ENCODE results near the gene BAK1.

DNA sequence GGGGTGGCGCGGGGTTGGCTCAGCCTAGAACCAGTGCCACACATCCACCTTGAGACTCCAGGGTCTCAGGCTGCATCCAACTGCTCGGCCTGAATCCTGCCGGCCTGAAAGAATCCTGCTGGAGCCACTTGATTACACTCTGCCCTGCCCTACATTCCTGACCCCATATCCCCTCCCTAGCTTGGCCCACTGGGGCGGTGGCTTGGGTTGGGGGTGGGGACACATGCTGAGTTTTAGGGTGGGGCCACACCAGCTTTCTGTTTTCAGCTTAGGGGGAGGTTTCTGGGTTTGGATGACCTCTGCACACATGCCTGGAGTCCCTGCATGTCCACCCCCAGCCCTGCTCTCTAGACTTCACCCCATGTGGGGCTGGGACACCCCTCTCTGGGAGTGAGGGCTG lies 47.8 kb upstream of the BAK1 start:
- TF ChIP-seq, protein P1, sequence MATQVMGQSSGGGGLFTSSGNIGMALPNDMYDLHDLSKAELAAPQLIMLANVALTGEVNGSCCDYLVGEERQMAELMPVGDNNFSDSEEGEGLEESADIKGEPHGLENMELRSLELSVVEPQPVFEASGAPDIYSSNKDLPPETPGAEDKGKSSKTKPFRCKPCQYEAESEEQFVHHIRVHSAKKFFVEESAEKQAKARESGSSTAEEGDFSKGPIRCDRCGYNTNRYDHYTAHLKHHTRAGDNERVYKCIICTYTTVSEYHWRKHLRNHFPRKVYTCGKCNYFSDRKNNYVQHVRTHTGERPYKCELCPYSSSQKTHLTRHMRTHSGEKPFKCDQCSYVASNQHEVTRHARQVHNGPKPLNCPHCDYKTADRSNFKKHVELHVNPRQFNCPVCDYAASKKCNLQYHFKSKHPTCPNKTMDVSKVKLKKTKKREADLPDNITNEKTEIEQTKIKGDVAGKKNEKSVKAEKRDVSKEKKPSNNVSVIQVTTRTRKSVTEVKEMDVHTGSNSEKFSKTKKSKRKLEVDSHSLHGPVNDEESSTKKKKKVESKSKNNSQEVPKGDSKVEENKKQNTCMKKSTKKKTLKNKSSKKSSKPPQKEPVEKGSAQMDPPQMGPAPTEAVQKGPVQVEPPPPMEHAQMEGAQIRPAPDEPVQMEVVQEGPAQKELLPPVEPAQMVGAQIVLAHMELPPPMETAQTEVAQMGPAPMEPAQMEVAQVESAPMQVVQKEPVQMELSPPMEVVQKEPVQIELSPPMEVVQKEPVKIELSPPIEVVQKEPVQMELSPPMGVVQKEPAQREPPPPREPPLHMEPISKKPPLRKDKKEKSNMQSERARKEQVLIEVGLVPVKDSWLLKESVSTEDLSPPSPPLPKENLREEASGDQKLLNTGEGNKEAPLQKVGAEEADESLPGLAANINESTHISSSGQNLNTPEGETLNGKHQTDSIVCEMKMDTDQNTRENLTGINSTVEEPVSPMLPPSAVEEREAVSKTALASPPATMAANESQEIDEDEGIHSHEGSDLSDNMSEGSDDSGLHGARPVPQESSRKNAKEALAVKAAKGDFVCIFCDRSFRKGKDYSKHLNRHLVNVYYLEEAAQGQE (IDR thresholded peaks at IDR 0.05; ENCODE audit: insufficient read depth in 1 of 2, low read depth in 2 of 2, low read length in 1 of 2), result no peak
- TF ChIP-seq, protein P2, sequence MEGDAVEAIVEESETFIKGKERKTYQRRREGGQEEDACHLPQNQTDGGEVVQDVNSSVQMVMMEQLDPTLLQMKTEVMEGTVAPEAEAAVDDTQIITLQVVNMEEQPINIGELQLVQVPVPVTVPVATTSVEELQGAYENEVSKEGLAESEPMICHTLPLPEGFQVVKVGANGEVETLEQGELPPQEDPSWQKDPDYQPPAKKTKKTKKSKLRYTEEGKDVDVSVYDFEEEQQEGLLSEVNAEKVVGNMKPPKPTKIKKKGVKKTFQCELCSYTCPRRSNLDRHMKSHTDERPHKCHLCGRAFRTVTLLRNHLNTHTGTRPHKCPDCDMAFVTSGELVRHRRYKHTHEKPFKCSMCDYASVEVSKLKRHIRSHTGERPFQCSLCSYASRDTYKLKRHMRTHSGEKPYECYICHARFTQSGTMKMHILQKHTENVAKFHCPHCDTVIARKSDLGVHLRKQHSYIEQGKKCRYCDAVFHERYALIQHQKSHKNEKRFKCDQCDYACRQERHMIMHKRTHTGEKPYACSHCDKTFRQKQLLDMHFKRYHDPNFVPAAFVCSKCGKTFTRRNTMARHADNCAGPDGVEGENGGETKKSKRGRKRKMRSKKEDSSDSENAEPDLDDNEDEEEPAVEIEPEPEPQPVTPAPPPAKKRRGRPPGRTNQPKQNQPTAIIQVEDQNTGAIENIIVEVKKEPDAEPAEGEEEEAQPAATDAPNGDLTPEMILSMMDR (IDR thresholded peaks at IDR 0.05), result no peak
